HG03139 (cell line): ENCODE measurements around the gene SLC37A2.
"Not testable (repeated sequence)": the region's sequence is repeated elsewhere in the genome, so short reads cannot be mapped to it uniquely, and the experiment has no call there.

ENCODE experiments used
- ATAC-seq: cut with Tn5 transposase; IDR thresholded peaks from one replicate; pipeline ENCODE4 v1.9.1; 2021; ENCODE audit not compliant: unreplicated experiment

Gene SLC37A2

DNA sequence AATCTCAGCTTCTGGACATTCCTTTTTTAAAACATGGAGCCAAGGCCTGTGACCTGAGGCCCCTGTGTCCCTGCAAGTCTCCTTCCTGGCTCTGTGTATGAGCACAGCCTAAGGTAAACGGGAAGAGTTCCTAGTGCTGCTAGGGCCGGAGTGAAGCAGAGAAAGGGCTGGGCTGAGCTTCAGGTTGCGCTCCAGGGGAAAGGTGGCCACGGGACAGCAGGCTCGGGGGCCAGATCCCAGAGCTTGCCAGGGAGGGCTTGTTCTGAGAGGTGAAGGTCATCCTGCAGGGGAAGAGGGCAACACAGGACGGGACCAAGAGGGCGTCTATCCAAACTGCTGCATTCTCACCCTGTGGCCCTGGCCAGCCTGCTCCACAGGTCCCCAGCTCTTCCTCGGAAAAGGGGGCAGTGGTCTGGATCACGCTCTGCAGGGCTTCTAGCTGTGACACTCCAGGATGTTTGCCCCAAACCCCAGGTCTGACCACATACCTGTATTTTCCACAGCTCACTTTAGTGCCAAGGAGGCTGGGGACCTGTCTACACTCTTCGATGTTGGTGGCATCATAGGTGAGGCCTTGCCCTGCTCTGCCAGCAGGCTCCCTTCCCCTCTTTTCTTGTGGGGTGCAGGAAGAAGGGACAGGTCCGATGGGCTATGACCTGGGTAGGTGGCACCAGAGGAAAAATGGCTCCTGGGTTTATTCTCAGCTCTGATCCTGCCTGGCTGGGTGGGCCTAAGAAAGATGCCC is 20.4 kb downstream of the SLC37A2 start:
- ATAC-seq: no peak

GRCh38 chr11:125084057-125084416 is 20.9 kb downstream of the SLC37A2 start:
- no peak for ATAC-seq

DNA sequence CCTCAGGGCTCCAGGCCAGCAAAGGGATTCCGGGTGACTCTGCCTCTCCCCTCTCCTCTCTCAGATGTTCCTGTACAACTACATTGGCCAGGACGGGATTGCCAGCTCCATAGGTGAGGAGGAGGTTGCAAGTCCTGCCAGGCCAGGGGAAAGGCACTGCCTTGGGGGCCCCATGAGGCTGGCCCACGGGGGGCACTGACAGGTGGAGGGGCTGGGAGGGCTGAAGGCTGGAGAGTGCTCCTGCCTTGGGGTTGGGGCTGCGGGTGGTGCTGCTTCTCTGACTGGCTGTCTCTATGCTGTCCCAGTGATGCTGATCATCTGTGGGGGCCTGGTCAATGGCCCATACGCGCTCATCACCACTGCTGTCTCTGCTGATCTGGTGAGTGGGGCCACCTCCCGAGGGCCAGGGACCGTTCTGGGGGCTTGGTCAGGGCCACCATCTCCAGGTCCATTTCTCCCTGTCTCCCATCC is 21.7 kb downstream of the SLC37A2 start:
- no peak for ATAC-seq

- no peak for ATAC-seq
These were observed 22.4 kb downstream of the SLC37A2 start for GRCh38 chr11:125085301-125086081.

- ATAC-seq: no peak
These were observed 23.7 kb downstream of the SLC37A2 start for GRCh38 chr11:125086633-125087296.

DNA sequence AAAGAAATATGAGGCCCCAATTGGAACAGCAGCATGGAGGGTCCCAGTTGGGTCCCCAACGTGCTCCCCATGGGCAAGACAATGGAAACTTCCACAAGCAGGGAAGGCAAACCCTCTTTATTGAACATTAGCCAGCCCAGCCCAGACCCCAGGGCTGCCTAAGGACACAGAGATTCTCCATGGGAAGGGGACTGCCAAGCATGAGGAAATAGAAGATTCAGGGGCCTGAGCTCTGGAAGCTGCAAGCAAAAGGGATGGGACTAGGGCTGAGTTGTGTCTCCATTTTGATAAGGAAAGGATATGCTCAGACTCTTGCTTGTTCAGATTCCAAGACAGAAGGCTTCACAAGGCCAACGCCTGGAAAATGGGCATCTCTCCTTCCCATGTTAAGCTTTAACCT is 25.0 kb downstream of the SLC37A2 start:
- ATAC-seq: no peak

- no peak for ATAC-seq
These were observed 25.7 kb downstream of the SLC37A2 start for GRCh38 chr11:125088576-125089455.

GRCh38 chr11:125089481-125089880 is 26.4 kb downstream of the SLC37A2 start:
- not testable (repeated sequence) for ATAC-seq

- ATAC-seq: not testable (repeated sequence)
These were observed 27.0 kb downstream of the SLC37A2 start for GRCh38 chr11:125090151-125090550.

DNA sequence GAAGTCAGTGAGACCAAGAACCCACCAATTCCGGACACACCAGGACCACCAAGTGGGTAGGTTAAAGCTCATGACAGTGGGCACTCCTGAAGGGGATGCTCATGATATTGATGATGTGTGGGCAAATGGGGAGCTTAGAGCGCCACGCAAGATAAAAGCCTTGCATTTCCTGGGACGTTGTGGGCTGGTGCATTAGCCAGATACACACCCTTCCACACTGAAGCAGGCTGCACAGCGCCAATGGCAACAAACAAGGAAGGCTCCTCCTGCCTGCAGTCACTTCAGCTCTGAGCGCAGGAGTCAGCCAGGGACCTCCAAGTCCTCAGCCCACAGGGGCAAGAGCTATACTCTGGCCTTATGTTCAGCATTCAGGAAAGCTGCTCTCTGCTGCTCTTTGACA is 27.7 kb downstream of the SLC37A2 start:
- no peak for ATAC-seq

- ATAC-seq: no peak
These were observed 28.3 kb downstream of the SLC37A2 start for GRCh38 chr11:125091247-125091876.

DNA sequence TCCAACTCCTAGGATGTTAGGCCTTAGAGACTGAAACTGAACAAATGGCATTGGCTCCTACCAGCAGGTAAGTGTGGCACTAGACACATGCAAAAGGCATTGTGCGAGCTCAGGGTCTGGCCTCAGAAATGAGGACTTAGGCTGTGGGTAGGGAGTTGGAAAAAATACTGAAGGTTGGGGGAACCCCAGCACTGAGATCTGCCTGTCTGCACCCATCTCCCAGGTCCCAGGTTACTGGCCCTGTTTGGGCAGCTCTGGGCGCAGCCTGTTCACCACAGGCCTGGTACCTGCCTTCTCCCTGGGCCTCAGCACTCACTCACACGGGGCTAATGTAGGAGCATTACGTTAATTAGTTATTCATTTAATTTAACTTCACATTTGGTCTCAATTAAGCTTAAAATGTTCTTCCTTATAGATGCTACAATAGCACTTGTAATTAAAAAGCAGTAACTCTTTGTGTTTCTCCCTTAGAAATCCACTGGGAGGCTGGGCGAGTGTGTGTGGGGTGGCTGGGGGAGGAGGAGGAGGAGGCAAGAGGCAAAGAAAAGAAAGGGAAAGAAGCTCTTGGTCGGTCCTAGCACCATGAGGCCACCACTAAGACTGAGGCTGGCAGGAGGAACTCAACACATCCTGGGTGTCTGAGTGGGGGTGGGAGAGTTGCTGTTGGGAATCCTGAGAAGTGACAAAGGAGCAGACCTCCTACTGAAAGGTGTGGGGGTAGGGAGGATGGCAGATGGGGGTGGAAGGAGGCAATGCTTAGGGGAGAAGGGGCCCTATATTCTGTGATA is 29.0 kb downstream of the SLC37A2 start:
- no peak for ATAC-seq

DNA sequence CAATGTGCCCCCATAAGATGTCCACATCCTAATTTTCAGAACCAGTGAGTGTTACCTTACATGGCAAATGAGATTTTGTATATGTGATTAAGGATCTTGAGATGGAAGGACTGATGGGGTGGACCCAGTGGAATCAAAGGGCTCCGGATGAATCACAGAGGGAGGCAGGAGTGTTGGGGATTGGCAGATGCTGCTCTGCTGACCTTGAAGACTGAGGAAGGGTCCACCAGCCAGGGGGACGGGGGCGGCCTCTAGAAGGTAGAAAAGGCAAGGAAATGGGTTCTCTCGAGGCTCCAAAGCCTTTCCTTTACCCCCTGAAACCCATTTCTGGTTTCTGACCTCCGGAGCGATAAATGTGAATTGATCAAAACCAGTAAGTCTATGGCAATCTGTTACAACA is 29.6 kb downstream of the SLC37A2 start:
- ATAC-seq: no peak

DNA sequence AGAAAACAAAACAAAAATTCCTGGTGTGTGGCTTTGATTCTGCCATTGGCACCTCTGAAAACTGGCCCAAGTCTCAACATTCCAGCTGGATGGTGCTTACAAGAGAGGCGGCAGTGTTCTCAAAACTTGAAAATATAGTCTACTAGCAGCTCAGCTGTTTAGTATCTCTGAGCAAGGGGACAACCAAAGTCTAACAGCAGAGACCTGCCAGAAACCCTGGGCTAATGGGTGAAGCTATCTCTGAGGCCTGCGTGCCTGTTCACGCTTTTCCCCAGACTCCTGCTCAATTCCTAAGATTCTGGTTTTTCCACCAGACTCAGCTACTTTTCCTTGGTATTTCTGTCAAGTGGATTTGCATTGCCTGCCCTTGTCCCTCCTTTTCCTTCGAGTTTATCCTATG is 30.4 kb downstream of the SLC37A2 start:
- no peak for ATAC-seq

- ATAC-seq: no peak
These were observed 31.6 kb downstream of the SLC37A2 start for GRCh38 chr11:125094731-125095130.

DNA sequence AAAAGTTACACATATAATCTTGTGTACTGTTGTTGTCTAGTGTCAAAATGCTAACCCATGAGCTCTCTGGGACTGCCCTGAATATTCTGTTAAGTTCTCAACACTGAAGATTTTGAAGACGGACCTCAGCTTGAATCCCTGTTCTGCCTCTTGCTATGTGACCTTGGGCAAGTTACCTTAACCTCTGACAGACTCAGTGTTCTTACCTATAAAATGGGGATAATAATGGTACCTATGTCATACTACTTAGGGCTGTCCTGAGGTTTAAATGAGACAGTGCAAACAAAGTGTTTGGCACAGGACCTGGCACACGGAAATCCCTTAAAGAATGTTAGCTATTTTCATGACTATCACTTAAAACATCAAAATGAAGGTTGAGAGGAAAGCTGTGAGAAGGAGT is 37.0 kb downstream of the SLC37A2 start:
- no peak for ATAC-seq

GRCh38 chr11:125101596-125101995 is 38.5 kb downstream of the SLC37A2 start:
- ATAC-seq: no peak

DNA sequence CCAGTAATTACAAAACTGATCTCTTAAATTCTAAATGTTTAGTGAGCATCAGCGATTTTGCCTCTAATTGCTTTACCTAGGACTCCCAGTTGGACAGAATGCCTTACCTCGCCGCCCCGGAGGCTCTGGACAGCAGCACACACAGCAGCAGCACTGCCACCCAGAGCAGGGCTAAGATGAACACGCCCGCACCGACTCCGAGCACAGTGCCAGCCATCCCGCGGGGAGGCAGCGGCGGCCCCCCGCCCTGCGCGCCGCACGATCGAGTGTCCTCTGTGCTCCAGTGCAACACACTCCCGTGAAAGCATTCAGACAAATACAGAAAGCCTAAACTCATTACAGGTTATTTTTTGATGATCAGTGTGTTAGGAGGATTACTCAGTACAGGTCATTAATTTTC is 38.9 kb downstream of the SLC37A2 start:
- no peak for ATAC-seq

DNA sequence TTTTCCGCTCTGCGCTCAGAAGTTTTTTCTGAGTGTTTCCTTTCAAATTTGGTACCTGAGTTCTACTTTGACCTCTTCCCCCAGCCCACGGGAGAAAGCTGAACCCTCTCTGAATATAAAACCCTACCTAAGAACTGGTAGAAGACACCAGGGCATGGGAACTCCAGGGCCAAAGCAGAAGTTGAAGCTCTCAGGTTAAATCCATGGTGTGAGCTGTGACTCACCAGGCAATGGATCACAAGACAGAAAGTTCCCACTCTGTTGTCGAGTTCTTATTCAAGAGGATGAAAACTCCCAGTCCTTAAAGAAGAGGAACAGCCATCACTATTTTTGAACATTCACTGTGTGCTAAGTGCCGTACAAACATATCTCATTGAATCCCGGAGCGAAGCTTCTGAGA is 39.4 kb downstream of the SLC37A2 start:
- no peak for ATAC-seq

GRCh38 chr11:125105926-125106325 is 42.8 kb downstream of the SLC37A2 start:
- no peak for ATAC-seq
